ENCODE results near the gene ISYNA1.

DNA sequence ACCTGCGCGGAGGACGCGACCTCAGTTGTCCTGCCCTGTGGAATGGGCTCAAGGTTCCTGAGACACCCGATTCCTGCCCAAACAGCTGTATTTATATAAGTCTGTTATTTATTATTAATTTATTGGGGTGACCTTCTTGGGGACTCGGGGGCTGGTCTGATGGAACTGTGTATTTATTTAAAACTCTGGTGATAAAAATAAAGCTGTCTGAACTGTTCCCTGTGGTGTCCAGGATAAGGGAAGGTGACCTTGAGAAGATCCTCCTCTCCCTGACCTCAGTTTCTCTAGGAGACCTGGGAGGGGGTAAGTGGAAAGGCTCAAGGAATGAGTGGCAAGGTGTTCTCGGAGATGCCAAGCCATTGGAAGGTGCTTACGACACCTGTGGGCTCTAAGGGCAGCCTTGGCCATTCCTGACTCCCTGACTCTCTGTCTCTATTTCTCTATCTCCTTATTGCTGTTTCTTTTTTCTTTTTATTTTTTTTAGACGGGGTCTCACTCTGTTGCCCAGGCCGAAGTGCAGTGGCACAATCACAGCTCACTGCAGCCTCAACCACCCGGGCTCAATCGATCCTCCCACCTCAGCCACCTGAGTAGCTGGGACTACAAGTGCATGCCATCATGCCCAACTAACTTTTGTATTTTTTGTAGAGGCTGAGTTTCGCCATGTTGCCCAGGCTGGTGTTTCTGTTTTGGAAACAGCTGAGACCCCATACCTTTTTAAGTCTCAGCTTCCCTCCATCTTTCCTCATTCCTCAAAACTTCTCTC lies 48.8 kb downstream of the ISYNA1 start:
- TF ChIP-seq, protein P1, sequence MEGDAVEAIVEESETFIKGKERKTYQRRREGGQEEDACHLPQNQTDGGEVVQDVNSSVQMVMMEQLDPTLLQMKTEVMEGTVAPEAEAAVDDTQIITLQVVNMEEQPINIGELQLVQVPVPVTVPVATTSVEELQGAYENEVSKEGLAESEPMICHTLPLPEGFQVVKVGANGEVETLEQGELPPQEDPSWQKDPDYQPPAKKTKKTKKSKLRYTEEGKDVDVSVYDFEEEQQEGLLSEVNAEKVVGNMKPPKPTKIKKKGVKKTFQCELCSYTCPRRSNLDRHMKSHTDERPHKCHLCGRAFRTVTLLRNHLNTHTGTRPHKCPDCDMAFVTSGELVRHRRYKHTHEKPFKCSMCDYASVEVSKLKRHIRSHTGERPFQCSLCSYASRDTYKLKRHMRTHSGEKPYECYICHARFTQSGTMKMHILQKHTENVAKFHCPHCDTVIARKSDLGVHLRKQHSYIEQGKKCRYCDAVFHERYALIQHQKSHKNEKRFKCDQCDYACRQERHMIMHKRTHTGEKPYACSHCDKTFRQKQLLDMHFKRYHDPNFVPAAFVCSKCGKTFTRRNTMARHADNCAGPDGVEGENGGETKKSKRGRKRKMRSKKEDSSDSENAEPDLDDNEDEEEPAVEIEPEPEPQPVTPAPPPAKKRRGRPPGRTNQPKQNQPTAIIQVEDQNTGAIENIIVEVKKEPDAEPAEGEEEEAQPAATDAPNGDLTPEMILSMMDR (IDR thresholded peaks at IDR 0.05 in 8 of 11, conservative IDR thresholded peaks at IDR 0.05 in 3 of 11), result no peak
- TF ChIP-seq POLR2A (IDR thresholded peaks at IDR 0.05), result no peak
